Measurements from ENCODE around the gene IDUA.

- TF ChIP-seq POLR2A (IDR thresholded peaks at IDR 0.05): no peak
- no peak for TF ChIP-seq CTCF (IDR thresholded peaks at IDR 0.05)
These were observed 36.3 kb downstream of the IDUA start for GRCh38 chr4:1023075-1023640.
